Ascending aorta (tissue), 2 donors: ENCODE data around the gene DRAM2. TPM values are rescaled to one million over a fixed set of nuclear protein-coding genes. Genes with fewer than 3 reads are reported as not detected.
"Not testable (repeated sequence)": the region's sequence is repeated elsewhere in the genome, so short reads cannot be mapped to it uniquely, and the experiment has no call there.

Source experiments
- DNase-seq, 2 donors: peaks; one replicate each; pipeline ENCODE4 v3.0.0-alpha.2; 2019; ENCODE audit warnings: low spot score in 2 of 2
- H3K27ac ChIP-seq, 2 donors: fragments of 200-600 bp; sonication (generic); one replicate each; pipeline ENCODE4 v1.5.1; 2016 to 2017; ENCODE audit warnings: mild to moderate bottlenecking in 1 of 2
- H3K27me3 ChIP-seq: fragments of 200-600 bp; sonication (generic); one replicate; pipeline ENCODE4 v1.5.1; 2017
- H3K36me3 ChIP-seq, 2 donors: fragments of 200-600 bp; sonication (generic); one replicate each; pipeline ENCODE4 v1.5.1; 2016
- H3K4me1 ChIP-seq, 2 donors: fragments of 200-600 bp; sonication (generic); one replicate each; pipeline ENCODE4 v1.5.1; 2016 to 2017; ENCODE audit warnings: mild to moderate bottlenecking in 1 of 2
- H3K4me3 ChIP-seq, 2 donors: fragments of 200-600 bp; sonication (generic); one replicate each; pipeline ENCODE4 v1.5.1; 2016 to 2017; ENCODE audit warnings: mild to moderate bottlenecking in 1 of 2
- H3K9me3 ChIP-seq, 2 donors: fragments of 200-600 bp; sonication (generic); one replicate each; pipeline ENCODE4 v1.5.1; 2016
- CTCF ChIP-seq, 3 experiments: fragments of 200-600 bp in 2 of 3; fragments of 450-650 bp in 1 of 3; sonication (generic) in 2 of 3; IDR thresholded peaks; one replicate each; pipeline ENCODE4 v1.5.1; 2016 to 2019; ENCODE audit warnings: antibody characterized with exemption in 3 of 3, mild to moderate bottlenecking in 1 of 3, moderate library complexity in 1 of 3
- intact Hi-C: fragments of 100-400 bp; cut with DNase I; formaldehyde crosslinking; loops from one replicate; pipeline ENCODE4 v1.15.1; 2023
- total RNA-seq: library from RNA; depleted of rRNA; stranded (reverse); fragments of >200 nt; gene quantifications from one replicate; pipeline ENCODE4 v1.1.0, GENCODE V29; 2016

DRAM2 gene
- total RNA-seq, 1 donor from 2014 or later, result 60.2 TPM

GRCh38 chr1:111085676-111086075 lies 54.2 kb downstream of the DRAM2 start:
- Histone ChIP-seq H3K27me3 (no peaks in the 10 kb centered on the region), H3K9me3 (no peaks in the 10 kb centered on the region), H3K4me1 (no peaks in the 10 kb centered on the region), H3K4me3 (no peak overlapping the region), H3K27ac (no peak overlapping the region), H3K36me3 (no peaks in the 10 kb centered on the region)
- no peak for DNase-seq
- no peak for TF ChIP-seq CTCF (IDR thresholded peaks at IDR 0.05)
- intact Hi-C loops, result no loop called here

DNA sequence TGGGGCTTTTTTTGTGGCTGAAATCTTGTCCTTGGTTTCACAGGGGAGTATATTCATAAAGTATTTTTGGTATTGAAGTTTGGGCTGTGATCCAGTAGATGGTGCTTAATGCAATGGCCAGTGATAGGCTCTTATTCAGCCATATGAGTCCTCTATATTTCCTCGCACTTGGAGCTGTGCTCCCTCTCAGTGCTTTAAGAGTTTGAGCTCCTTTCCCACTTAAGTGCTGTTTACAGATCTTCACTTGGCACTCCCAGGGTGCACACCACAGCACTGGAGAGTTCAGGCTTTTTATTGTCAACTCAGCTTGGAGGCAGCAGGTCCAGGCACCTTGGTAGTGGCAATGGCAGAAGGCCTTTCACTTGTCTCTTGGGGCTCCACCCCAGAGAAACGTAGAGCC lies 54.9 kb downstream of the DRAM2 start:
- Histone ChIP-seq H3K4me3 (no peak overlapping the region), H3K9me3 (peaks cover 0 to under 1% of the 10 kb centered on the region in 2 donors), H3K36me3 (no peaks in the 10 kb centered on the region), H3K27me3 (no peaks in the 10 kb centered on the region), H3K27ac (no peak overlapping the region), H3K4me1 (no peaks in the 10 kb centered on the region)
- no peak for TF ChIP-seq CTCF (IDR thresholded peaks at IDR 0.05)
- intact Hi-C loops, result no loop called here
- DNase-seq, result no peak

GRCh38 chr1:111082421-111083203 lies 57.3 kb downstream of the DRAM2 start:
- intact Hi-C loops, result no loop called here
- H3K9me3 ChIP-seq, result peaks cover 0 to 4% of the 10 kb centered on the region in 2 donors

DNA sequence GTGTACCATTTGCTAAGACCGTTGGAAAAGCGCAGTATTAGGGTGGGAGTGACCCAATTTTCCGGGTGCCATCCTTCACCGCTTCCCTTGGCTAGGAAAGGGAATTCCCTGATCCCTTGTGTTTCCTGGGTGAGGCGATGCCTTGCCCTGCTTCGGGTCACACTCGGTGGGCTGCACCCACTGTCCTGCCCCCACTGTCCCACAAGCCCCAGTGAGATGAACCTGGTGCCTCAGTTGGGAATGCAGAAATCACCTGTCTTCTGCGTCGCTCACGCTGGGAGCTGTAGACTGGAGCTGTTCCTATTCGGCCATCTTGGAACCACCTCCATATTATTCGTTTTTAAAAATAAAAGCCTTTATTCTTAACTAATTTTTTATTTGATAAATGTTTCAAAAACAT lies 60.6 kb downstream of the DRAM2 start:
- H3K4me1 ChIP-seq, H3K27me3 ChIP-seq, DNase-seq, H3K4me3 ChIP-seq, H3K9me3 ChIP-seq, H3K27ac ChIP-seq, H3K36me3 ChIP-seq, intact Hi-C loops: not testable (repeated sequence)

More at GRCh38 chr1:111082421-111083203, 57.3 kb downstream of the DRAM2 start:
- no peak for DNase-seq
- no peaks in the 10 kb centered on the region for H3K27me3 ChIP-seq
- H3K4me3 ChIP-seq, result no peak overlapping the region
- H3K27ac ChIP-seq, result no peak overlapping the region
- H3K36me3 ChIP-seq, result no peaks in the 10 kb centered on the region
- TF ChIP-seq CTCF (IDR thresholded peaks at IDR 0.05), result no peak
- H3K4me1 ChIP-seq, result no peaks in the 10 kb centered on the region

DNA sequence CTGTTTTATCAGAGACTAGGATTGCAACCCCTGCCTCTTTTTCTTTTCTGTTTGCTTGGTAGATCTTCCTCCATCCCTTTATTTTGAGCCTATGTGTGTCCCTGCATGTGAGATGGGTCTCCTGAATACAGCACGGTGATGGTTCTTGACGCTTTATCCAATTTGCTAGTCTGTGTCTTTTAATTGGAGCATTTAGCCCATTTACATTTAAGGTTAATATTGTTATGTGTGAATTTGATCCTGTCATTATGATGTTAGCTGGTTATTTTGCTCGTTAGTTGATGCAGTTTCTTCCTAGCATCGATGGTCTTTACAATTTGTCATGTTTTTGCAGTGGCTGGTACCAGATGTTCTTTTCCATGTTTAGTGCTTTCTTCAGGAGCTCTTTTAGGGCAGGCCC lies 62.6 kb downstream of the DRAM2 start:
- H3K4me3 ChIP-seq, H3K27ac ChIP-seq, intact Hi-C loops: not testable (repeated sequence)

More for the DNA sequence above, 62.6 kb downstream of the DRAM2 start:
- not testable (repeated sequence) for H3K36me3 ChIP-seq, DNase-seq, H3K9me3 ChIP-seq, H3K27me3 ChIP-seq, H3K4me1 ChIP-seq

Other genes starting within 250 kb of the DRAM2 start
- 3.5 TPM for gene LRIF1, start 176.2 kb downstream of the DRAM2 start, total RNA-seq
- gene CEPT1, start 130 bp upstream of the DRAM2 start, total RNA-seq, result 6.6 TPM
- 4.4 TPM for gene DENND2D, start 60.6 kb upstream of the DRAM2 start, total RNA-seq
- gene CHI3L2, start 87.6 kb upstream of the DRAM2 start, total RNA-seq, result 10.1 TPM
- not detected for gene CHIA, start 150.8 kb upstream of the DRAM2 start, total RNA-seq